HT1080 (cell line): ENCODE measurements around the gene AKNAD1. TPM values are rescaled to one million over a fixed set of nuclear protein-coding genes. Genes with fewer than 3 reads are reported as not detected.
"Not testable (repeated sequence)": the region's sequence is repeated elsewhere in the genome, so short reads cannot be mapped to it uniquely, and the experiment has no call there.

Source experiments
- DNase-seq: peaks from one replicate; pipeline ENCODE4 v3.0.0-alpha.2; 2015; ENCODE audit warnings: low read depth
- total RNA-seq: library from RNA; depleted of rRNA; stranded (reverse); fragments of >200 nt; shearing (Covaris generic); gene quantifications from 2 replicates; pipeline ENCODE4 v1.2.3, GENCODE V29; 2014; rRNA removed

Gene AKNAD1
- total RNA-seq, 1 experiment from 2014 or later = 5.0 TPM

GRCh38 chr1:108785880-108786279 is 71.0 kb downstream of the AKNAD1 start:
- no peak for DNase-seq

GRCh38 chr1:108785264-108785663 is 71.6 kb downstream of the AKNAD1 start:
- DNase-seq = no peak

GRCh38 chr1:108781575-108781944 is 75.3 kb downstream of the AKNAD1 start:
- not testable (repeated sequence) for DNase-seq

GRCh38 chr1:108780937-108781574 is 75.8 kb downstream of the AKNAD1 start:
- DNase-seq = no peak

- DNase-seq = no peak
Observed at GRCh38 chr1:108779455-108779854, 77.4 kb downstream of the AKNAD1 start.

GRCh38 chr1:108777839-108778238 is 79.1 kb downstream of the AKNAD1 start:
- DNase-seq = no peak

GRCh38 chr1:108767708-108768107 is 89.2 kb downstream of the AKNAD1 start:
- no peak for DNase-seq

GRCh38 chr1:108767115-108767514 is 89.8 kb downstream of the AKNAD1 start:
- DNase-seq = no peak

Other genes starting within 250 kb of the AKNAD1 start
- gene HENMT1, start 196.0 kb downstream of the AKNAD1 start, total RNA-seq = not detected in 2 replicates
- 24.0 and 32.8 TPM in 2 replicates for gene PRPF38B, start 164.8 kb downstream of the AKNAD1 start, total RNA-seq
- gene FNDC7, start 144.2 kb downstream of the AKNAD1 start, total RNA-seq = not detected in 2 replicates
- 20.5 and 22.2 TPM in 2 replicates for gene STXBP3, start 110.4 kb downstream of the AKNAD1 start, total RNA-seq
- 28.8 and 34.1 TPM in 2 replicates for gene GPSM2, start 19.9 kb upstream of the AKNAD1 start, total RNA-seq
- gene CLCC1, start 106.4 kb upstream of the AKNAD1 start, total RNA-seq = 20.6 and 22.7 TPM in 2 replicates
- gene WDR47, start 185.0 kb upstream of the AKNAD1 start, total RNA-seq = 9.2 and 16.6 TPM in 2 replicates
- 52.5 and 60.0 TPM in 2 replicates for gene TAF13, start 218.9 kb upstream of the AKNAD1 start, total RNA-seq
- 7.5 and 10.6 TPM in 2 replicates for gene TMEM167B, start 233.7 kb upstream of the AKNAD1 start, total RNA-seq